Kidney capillary endothelial cell (primary cell): ENCODE results near the gene RPS26.

Experiments
- DNase-seq: peaks from one replicate; pipeline ENCODE4 v3.0.0-alpha.2; 2018; ENCODE audit warnings: low spot score

The RPS26 gene

GRCh38 chr12:56078931-56079722, 37.4 kb downstream of the RPS26 start:
- peak; percentile 68 for DNase-seq

GRCh38 chr12:56079723-56080555, 38.2 kb downstream of the RPS26 start, which contains the start of gene ERBB3:
ERBB3 (plus strand) TSS chr12:56080165; CDS start chr12:56080301, 136 bp downstream.
- peak; percentile 38 for DNase-seq

- no peak for DNase-seq
Observed at GRCh38 chr12:56080556-56081138, 38.9 kb downstream of the RPS26 start.

- DNase-seq: no peak
Observed at GRCh38 chr12:56081393-56082347, 40.0 kb downstream of the RPS26 start.

- no peak for DNase-seq
Observed at GRCh38 chr12:56082382-56082781, 40.7 kb downstream of the RPS26 start.

GRCh38 chr12:56082967-56083366, 41.2 kb downstream of the RPS26 start:
- no peak for DNase-seq

GRCh38 chr12:56084958-56085543, 43.3 kb downstream of the RPS26 start:
- no peak for DNase-seq

- no peak for DNase-seq
Observed at GRCh38 chr12:56086096-56086495, 44.4 kb downstream of the RPS26 start.

- DNase-seq: no peak
Observed at GRCh38 chr12:56086608-56087007, 44.9 kb downstream of the RPS26 start.

GRCh38 chr12:56087220-56087619, 45.5 kb downstream of the RPS26 start:
- no peak for DNase-seq
